PC-9 (cell line): ENCODE results near the gene RTF1.

Experiments
- EZH2 ChIP-seq: fragments of 200-600 bp; sonication (generic); IDR thresholded peaks from 2 replicates; pipeline ENCODE4 v1.8.0; 2017; ENCODE audit warnings: antibody characterized with exemption, low read depth
- TF ChIP-seq, protein P1 (sequence below): fragments of 200-600 bp; sonication (generic); conservative IDR thresholded peaks from 2 replicates; pipeline ENCODE4 v1.6.1; 2017; ENCODE audit warnings: mixed run types, antibody characterized with exemption, mild to moderate bottlenecking, moderate library complexity

DNA sequence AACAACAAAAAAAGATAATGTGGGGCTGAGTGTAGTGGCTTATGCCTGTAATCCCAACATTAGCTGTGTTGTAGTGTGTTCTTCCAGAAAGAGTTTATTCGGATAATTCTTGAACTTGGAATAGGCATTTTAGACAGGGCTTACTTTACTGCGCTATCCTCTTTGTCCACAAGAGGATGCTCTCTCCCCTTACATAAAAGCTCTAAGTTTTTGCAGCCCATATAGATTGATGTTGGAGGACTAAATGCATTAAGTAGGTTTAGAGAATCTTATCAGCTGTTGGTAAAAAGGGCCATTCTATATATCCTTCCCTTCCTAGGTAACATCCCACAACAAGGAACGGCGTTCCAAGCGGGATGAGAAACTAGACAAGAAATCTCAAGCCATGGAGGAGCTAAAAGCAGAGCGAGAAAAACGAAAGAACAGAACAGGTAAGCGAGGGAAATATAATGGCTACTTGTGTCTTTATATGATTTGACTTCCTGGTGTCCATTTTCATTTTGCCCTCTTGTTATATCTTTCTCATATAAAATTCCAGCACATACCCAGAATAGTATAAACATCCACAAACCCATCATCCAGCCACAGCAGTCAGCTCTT lies 49.0 kb downstream of the RTF1 start:
- TF ChIP-seq, protein P1, sequence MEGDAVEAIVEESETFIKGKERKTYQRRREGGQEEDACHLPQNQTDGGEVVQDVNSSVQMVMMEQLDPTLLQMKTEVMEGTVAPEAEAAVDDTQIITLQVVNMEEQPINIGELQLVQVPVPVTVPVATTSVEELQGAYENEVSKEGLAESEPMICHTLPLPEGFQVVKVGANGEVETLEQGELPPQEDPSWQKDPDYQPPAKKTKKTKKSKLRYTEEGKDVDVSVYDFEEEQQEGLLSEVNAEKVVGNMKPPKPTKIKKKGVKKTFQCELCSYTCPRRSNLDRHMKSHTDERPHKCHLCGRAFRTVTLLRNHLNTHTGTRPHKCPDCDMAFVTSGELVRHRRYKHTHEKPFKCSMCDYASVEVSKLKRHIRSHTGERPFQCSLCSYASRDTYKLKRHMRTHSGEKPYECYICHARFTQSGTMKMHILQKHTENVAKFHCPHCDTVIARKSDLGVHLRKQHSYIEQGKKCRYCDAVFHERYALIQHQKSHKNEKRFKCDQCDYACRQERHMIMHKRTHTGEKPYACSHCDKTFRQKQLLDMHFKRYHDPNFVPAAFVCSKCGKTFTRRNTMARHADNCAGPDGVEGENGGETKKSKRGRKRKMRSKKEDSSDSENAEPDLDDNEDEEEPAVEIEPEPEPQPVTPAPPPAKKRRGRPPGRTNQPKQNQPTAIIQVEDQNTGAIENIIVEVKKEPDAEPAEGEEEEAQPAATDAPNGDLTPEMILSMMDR = peak; percentile 82
- TF ChIP-seq EZH2 = no peak
